Measurements from ENCODE around the gene FTHL17.

FTHL17 gene

GRCh38 chrX:31071725-31072124, at the start of gene FTHL17:
Gene FTHL17 (minus strand): TSS chrX:31072041. CDS start chrX:31071953, 88 bp downstream.
- DNase-seq = no peak

- DNase-seq = no peak
These were observed 45.4 kb upstream of the FTHL17 start for GRCh38 chrX:31117266-31117665.

- DNase-seq = no peak
These were observed 43.6 kb upstream of the FTHL17 start for GRCh38 chrX:31115398-31115797.

- no peak for DNase-seq
These were observed 43.0 kb upstream of the FTHL17 start for GRCh38 chrX:31114858-31115257.

GRCh38 chrX:31112226-31112999, 40.6 kb upstream of the FTHL17 start:
- DNase-seq = no peak

DNA sequence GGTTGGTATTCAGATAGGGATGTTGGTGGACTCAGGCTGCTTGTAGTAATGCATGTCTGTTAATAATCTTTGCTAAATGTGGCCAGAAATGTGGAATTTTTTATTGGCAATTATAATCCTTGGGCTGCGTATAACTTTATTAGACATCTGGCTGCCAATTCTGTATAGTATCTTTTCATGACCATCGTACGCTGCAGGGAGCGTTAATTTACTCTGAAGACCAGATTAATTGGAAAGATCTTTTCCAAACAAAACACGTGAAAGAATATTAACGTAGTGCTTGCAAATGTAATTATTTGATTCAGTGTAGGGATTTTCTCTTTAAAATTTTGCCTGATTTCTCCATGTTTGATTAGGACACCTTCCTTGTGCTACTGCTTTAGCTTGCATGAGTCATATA, 38.8 kb upstream of the FTHL17 start:
- no peak for DNase-seq

DNA sequence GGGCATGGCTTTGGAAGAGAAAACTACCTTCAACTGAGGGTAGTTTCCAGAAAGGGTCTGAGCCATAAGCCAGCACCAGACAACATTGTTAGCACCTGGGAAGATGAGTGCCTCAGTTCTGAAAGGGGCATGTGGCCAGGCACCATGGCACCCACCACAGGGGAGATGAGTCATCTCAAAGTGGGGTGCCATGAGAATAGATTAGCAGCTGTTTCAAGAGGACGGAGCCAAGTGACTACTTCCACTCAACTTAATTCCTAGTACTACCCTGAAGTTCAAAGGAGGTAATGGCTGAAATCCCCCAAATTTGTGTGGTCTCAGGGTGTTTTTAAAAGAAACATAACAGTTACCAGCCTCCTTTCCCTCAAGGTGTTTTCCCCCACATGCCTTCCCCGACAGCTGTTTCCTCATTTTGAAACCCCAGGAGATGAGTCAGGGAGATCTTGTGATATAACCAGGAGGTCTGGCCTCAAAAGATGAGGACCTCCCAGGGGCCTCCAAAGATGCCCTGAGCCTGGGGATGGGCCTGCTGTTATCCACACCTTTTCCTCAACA, 27.8 kb upstream of the FTHL17 start:
- DNase-seq = peak; percentile 53

DNA sequence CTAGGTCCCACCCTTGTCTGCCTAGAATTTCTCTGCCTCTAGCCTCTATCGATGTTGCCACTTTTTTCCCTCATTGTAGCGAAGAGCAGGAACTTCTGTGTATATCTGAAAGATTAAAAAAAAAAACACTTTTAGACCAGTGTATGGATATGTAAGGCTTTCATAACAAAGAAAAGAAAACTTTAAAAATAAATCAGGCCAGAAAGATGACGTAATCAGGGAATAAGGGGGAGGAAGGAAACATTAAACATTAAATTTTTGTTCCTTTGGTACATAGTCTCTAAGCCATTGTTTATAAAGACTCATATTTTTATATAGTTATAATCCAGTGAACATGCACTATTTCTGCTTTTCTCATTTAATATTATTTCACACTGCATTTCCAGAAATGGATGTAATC, 26.2 kb upstream of the FTHL17 start:
- no peak for DNase-seq

GRCh38 chrX:31093639-31093975, 21.8 kb upstream of the FTHL17 start:
- no peak for DNase-seq

GRCh38 chrX:31092970-31093638, 21.3 kb upstream of the FTHL17 start:
- no peak for DNase-seq

- no peak for DNase-seq
These were observed 20.6 kb upstream of the FTHL17 start for GRCh38 chrX:31092476-31092875.

GRCh38 chrX:31091819-31092218, 20.0 kb upstream of the FTHL17 start:
- no peak for DNase-seq

DNA sequence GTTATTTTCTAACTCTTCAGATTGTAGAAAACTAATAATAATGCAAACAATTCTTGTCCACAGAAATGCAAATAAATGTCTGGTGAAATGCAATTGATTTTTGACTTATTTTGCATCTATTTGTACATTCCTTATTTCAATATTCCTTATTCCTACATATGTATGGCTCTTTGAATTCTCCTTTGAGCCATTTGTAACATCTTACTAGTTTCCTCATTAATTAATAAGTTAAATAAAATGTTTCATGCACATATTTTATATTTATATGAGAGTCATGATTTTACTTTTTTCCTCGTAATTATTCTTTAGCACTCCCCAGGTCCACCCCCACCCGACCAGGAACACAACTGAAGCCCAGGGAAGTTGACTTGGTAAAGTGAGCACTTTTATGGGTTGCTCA, 2.7 kb upstream of the FTHL17 start:
- DNase-seq = no peak

DNA sequence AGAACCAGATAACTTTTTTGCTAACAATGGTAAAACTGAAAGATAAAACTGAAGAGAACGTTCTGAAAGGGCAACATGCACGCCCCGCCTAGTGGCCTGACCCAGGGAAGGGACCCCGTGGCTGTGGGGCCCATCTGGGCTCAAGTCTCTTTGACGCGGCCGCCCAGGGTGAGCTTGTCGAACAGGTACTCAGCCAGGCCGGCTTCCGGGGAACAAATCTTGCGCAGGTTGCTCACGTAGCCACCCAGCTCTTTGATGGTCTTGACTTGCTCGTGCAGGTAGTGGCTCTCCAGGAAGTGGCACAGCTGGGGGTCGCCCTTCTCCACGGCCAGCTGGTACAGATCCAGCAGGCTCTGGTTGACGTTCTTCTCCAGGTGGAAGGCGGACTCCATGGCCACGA, 579 bp downstream of the FTHL17 start:
- DNase-seq = no peak

DNA sequence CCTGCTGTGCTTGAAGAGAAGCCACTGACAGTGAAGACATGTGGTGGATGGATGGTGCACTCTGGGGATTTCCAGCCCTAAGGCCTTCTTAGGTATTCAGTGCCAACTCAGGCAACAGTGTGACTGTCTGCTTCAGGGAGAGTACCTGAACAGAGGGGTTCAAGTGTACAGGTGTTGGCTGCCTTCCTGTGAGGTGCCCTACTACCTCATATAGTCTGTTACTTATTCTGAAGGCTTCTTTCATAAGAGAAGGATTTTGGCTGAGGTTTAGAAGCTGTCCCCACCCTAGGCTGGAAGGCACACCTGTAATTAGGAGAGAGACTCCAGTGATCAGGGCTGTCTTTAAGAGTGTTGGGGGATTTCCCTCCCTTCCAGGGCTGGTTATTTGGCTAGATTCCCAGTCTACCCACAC, 1.8 kb downstream of the FTHL17 start:
- DNase-seq = peak; percentile 5

DNA sequence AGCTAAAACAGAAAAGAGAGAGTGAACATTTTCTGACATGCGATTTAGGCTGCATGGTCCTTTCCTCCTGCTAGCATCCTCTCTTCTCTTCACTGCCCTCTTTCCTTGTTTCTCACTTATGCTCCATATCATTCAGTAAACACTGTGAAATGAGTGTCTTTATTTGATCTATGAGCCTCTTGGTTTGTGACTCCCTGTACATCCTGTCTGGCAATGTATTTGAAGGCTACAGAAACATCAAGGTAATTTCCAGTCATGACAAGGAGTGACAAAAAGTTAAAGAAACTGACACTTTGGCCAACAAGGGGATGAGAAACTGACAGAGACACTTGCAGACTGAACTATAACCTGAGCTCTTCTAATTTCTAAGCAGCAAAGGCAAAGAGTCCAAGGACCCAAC, 8.7 kb downstream of the FTHL17 start:
- no peak for DNase-seq

DNA sequence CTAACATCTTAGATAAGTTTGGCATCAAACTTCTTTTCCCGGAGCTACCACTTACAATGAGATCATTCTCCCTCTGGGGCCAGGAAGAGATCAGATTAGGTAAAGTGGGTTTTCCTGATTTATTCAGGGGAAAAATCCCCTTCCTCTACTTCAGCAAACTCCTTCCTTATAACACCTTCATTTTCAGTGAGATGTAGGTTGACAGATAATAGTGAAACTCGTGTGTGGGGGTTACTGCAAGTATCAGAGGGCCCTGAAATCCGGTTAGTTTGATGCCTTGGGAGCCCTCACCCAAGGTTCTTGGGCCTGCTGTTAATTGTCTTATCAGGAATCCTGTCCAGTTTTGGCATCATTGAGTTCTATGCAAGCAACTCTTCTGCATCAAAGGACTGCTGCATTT, 10.8 kb downstream of the FTHL17 start:
- no peak for DNase-seq

DNA sequence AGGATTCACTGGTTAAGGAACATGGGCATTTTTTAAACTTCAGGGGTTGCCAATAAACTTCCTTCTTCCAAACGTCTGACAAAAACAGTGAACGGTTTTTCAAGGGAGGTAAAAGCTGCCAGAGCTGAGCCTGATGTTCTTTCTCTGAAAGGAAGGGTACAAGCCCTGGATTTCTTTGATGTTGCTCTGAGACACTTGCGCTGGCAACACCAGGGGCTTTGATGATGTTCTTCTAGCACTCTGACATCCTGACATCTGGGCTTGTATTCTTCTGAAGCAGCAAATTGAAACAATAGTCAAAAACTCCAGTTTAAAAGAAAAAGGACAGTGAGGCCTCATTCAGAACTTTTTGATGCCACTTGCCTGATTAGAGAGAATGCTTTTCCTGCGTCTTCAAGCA, 11.8 kb downstream of the FTHL17 start:
- no peak for DNase-seq

GRCh38 chrX:31058284-31058683, 13.6 kb downstream of the FTHL17 start:
- no peak for DNase-seq

DNA sequence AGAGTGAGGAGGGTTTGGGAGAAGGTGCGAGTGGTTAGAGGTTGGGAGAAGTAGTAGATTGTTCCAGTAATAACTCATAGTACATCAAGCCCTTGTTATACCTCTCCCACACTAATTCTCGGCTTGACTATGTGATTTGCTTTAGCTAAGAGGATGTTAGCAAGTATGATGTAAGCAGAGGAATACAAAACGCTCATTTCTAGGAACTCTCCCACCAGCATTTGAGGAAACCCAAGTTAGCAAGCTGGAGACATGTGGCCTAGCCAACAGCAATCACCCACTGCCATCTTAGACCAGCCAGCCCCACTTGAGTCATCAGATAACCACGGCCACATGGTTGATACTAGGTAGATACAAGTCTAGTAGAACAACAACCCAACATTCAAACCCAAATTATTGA, 14.2 kb downstream of the FTHL17 start:
- peak; percentile 32 for DNase-seq

- no peak for DNase-seq
These were observed 14.6 kb downstream of the FTHL17 start for GRCh38 chrX:31057291-31057690.

GRCh38 chrX:31053621-31054020, 18.2 kb downstream of the FTHL17 start:
- no peak for DNase-seq

DNA sequence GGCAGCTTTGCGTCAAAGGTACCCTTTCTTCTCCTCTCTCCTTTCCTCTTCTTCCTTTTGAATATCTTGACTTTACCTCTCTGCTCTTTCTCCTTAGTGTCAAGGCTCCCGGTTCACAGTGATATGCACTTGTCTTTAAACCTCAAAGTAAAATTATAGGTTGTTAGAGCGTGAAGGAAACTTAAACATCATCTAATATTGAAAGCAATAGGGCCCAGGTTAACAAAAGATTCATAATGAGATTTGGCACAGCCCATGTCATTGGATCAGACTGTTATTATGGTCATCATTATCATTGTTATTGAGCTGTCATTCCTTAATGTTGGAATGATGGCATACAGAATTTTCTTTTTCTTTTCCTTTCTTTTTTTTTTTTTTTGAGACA, 32.5 kb downstream of the FTHL17 start:
- no peak for DNase-seq

- peak; percentile 18 for DNase-seq
These were observed 33.1 kb downstream of the FTHL17 start for GRCh38 chrX:31038575-31039326.
